BLaER1 treated with 17β-estradiol and CSF1 and Interleukin-3, amounts not matched to agents 10 nM and 100 nM (cell line): ENCODE data around the gene PPFIA4.
A peak's percentile ranks its signal among the peaks of the same experiment; 100 is the strongest.

Source experiments
- H3K27ac ChIP-seq, 11 experiments: shearing (Covaris generic); formaldehyde crosslinking; 2 replicates each; pipeline ENCODE4 v1.8.1; 2022
- H3K27me3 ChIP-seq, 11 experiments: shearing (Covaris generic); formaldehyde crosslinking; 2 replicates each; pipeline ENCODE4 v1.8.1; 2022
- H3K36me3 ChIP-seq, 11 experiments: shearing (Covaris generic); formaldehyde crosslinking; 2 replicates each; pipeline ENCODE4 v1.8.1; 2022
- H3K4me1 ChIP-seq, 10 experiments: shearing (Covaris generic); formaldehyde crosslinking; 2 replicates each; pipeline ENCODE4 v1.8.1; 2022
- H3K4me2 ChIP-seq, 11 experiments: shearing (Covaris generic); formaldehyde crosslinking; 2 replicates each; pipeline ENCODE4 v1.8.1; 2022
- H3K4me3 ChIP-seq, 10 experiments: shearing (Covaris generic); formaldehyde crosslinking; 2 replicates each; pipeline ENCODE4 v1.8.1; 2022
- H3K9ac ChIP-seq, 11 experiments: shearing (Covaris generic); formaldehyde crosslinking; 2 replicates each; pipeline ENCODE4 v1.8.1; 2022
- H3K9me3 ChIP-seq, 11 experiments: shearing (Covaris generic); formaldehyde crosslinking; replicated peaks in 1 of 11; 2 replicates each; pipeline ENCODE4 v1.8.1; 2022
- H4K20me1 ChIP-seq, 11 experiments: shearing (Covaris generic); formaldehyde crosslinking; 2 replicates each; pipeline ENCODE4 v1.8.1; 2022
- Cebpa-rat ChIP-seq, 11 experiments: shearing (Covaris generic); IDR thresholded peaks; 2 replicates each; pipeline ENCODE4 v1.8.1; 2022

PPFIA4 gene

DNA sequence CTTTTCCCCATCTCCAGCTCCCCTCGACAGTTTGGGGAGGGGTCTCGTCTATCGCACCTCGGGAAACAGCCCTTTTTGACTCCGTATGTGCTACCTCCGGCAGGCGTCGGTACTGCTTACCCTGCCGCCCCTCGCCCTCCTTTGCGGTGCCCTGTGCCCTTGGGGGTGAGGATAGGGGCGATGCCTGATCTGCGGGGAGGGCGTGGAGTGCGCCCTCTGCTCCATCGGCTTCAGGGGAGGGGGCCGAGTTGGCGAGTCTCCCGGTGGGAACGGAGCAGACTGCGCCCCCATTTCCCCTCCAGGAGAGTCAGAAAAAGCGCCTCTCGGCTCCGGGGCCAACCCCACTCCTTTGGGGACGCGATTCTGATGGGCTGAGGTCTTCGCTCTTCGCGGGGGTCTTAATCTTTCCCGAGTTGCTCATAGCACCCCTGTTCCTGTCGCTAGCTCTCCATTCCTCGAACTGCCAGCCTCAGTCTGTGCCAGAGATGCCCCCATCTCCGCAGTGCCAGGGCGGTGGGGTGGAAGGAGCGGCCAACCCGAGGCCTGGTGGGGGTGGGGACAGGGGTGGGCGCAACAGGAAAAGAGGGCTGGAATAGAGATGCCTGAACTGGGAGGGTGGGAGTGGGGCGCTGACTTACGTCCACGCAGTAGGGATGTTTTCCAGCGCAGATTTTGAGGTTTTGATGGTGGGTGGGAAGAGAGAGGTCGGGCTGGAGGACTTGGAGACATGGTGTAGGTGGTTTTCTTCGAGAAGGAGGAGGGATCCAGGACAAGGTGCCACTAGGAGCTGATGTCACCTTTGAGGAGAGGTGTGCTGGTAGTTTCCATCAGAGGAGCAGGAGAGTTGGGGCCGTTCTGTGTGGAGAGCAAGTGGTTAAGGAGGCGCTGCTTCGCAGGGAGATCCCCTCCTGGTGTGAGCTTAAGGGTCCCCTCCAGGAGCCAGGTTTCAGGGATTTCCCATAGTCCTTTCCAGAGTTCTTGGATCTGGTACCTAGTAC is 674 bp downstream of the PPFIA4 start:
- H3K9me3 ChIP-seq: 0 out of 22 replicates have a peak, but pooled peaks cover 0 to 6% (median 0%) of the 10 kb centered on the region in 11 experiments
- H3K9ac ChIP-seq: peak overlapping the region; percentile 71 to 88 (median 83)
- H3K4me1 ChIP-seq: peaks cover 22 to 59% (median 48%) of the 10 kb centered on the region in 10 experiments
- H3K4me2 ChIP-seq: peak overlapping the region; percentile 87 to 100 (median 100)
- peaks cover 0 to 7% (median 0%) of the 10 kb centered on the region in 11 experiments; a peak in 2 of 22 replicates for H3K27me3 ChIP-seq
- H4K20me1 ChIP-seq: peaks cover 0 to 10% (median 0%) of the 10 kb centered on the region in 11 experiments; a peak in 1 of 22 replicates
- TF ChIP-seq Cebpa-rat (IDR thresholded peaks at IDR 0.05): no peak
- peak overlapping the region in 10 of 11 experiments; percentile 54 to 82 (median 78); a peak in 19 of 22 replicates for H3K27ac ChIP-seq
- H3K4me3 ChIP-seq: peak overlapping the region; percentile 72 to 83 (median 78)
- peaks cover 26 to 49% (median 31%) of the 10 kb centered on the region in 11 experiments for H3K36me3 ChIP-seq

DNA sequence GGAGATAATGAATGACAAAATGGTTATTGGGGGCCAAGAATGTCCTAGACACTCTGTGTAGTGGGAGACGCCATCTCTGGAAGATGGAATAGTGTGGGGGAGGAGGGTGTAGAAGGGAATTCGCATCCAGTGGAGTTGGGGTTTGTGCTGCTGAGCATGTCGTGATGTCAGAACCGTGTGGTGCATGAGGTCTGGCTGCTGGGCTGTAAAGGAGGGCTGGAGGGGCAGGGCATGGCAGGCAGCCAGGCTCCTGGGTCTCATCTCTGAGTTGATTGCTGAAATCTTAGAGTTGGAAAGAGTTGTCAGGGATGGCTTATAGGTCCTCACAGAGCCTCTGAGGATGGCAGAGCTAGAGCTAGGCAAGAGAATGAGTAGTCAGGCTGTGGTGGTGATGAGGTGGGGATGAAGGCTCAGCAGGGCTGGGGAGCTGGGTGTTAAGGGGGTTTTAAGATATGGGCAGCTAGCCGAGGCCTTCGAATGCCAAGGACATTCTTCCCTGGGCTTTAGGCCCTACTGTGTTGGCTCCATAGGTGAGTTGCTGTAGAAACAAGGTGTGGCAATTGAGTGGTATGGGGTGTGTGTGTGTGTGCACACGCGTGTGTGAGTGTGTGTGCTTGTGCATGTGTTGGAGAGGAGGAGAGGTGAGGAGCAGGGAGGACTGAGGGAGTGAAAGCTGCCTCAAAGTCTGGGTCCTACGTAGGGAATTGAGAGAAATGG is 1.9 kb downstream of the PPFIA4 start:
- H3K27ac ChIP-seq: 0 out of 22 replicates have a peak overlapping the region, but pooled peaks of 1 of the 11 experiments have one; percentile 31
- H3K9ac ChIP-seq: peak overlapping the region in 4 of 11 experiments; percentile 43 to 87 (median 70); a peak in 6 of 22 replicates
- H3K36me3 ChIP-seq: peaks cover 18 to 41% (median 23%) of the 10 kb centered on the region in 11 experiments
- H3K4me3 ChIP-seq: peak overlapping the region in 2 of 10 experiments; percentile 6 to 76; a peak in 4 of 20 replicates
- H3K27me3 ChIP-seq: peaks cover 0 to 7% (median 0%) of the 10 kb centered on the region in 11 experiments; a peak in 2 of 22 replicates
- H4K20me1 ChIP-seq: peaks cover 0 to 12% (median 0%) of the 10 kb centered on the region in 11 experiments; a peak in 3 of 22 replicates
- H3K9me3 ChIP-seq: 0 out of 22 replicates have a peak, but pooled peaks cover 0 to 6% (median 0%) of the 10 kb centered on the region in 11 experiments
- H3K4me1 ChIP-seq: peaks cover 29 to 71% (median 60%) of the 10 kb centered on the region in 10 experiments
- peak overlapping the region; percentile 87 to 100 (median 100) for H3K4me2 ChIP-seq
- no peak for TF ChIP-seq Cebpa-rat (IDR thresholded peaks at IDR 0.05)

DNA sequence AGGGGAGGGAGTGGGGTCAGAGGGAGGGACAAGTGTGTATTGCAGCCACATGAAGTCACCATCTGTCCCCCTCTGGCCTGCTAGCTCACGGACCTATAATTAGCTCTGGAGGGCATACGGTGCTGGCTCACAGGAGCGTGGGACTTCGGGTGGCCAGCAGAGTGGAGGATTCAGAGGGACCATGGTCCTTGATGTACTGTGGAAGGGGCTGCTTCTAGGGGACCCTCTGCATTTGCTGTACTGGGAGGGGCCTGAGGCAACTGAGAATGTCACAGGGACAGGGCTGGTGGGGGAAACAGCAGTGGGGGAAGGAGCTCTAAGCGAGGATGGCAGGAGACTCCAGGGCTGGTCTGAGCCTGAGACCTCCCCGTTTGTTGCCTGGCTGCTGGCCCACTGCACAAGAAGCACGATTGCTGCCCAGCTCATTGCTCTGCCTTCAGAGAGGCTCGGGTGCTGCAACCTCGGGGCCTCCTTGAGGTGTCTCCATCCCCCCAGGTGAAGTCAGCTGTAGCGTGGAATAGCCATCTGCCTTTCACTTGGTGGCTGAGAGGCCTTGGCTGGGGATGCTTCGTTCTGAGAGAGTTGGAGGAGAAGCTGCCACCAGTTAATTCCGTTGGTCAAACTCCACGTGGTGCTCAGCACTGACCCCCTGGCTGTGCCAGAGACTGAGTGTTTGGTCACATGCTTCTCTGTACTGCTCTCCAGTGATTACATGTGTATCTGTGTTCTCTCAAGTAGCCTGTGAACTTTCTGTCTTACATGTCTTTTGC is 2.7 kb downstream of the PPFIA4 start:
- Histone ChIP-seq H4K20me1 (peaks cover 0 to 18% (median 0%) of the 10 kb centered on the region in 11 experiments; a peak in 3 of 22 replicates), H3K36me3 (peaks cover 11 to 34% (median 16%) of the 10 kb centered on the region in 11 experiments), H3K27ac (peak overlapping the region in 2 of 11 experiments; percentile 23 to 31; a peak in 2 of 22 replicates), H3K9ac (peak overlapping the region in 6 of 11 experiments; percentile 8 to 87 (median 50); a peak in 6 of 22 replicates), H3K4me3 (no peak overlapping the region), H3K4me2 (peak overlapping the region in 10 of 11 experiments; percentile 87 to 100 (median 100); a peak in 19 of 22 replicates), H3K9me3 (0 out of 22 replicates have a peak, but pooled peaks cover 0 to 6% (median 0%) of the 10 kb centered on the region in 11 experiments), H3K27me3 (peaks cover 0 to 7% (median 0%) of the 10 kb centered on the region in 11 experiments; a peak in 2 of 22 replicates), H3K4me1 (peaks cover 33 to 79% (median 68%) of the 10 kb centered on the region in 10 experiments)
- TF ChIP-seq Cebpa-rat (IDR thresholded peaks at IDR 0.05): no peak

DNA sequence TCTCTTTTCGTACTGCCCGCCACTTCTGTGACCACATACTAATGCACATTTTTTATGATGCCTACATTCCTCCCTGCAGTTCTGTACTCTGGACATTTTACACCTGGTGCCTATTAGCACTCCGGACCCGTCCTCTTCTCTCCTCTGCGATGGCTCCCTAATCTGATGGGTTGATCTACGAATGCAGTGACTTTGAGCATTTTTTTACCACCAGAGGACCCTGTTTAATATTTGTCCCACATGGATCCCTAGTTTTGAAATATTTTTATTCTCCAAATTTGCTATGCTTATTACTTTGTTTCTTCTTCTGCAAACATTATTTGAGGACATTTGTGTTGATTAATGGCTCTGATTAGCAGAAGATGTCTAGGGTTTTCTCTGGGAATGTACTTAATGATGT is 5.2 kb downstream of the PPFIA4 start:
- Histone ChIP-seq H3K9ac (no peak overlapping the region), H3K27me3 (peaks cover 0 to 7% (median 0%) of the 10 kb centered on the region in 11 experiments; a peak in 2 of 22 replicates), H3K36me3 (peaks cover 0 to 14% (median 0%) of the 10 kb centered on the region in 11 experiments; a peak in 4 of 22 replicates), H3K4me3 (no peak overlapping the region), H4K20me1 (peaks cover 0 to 43% (median 0%) of the 10 kb centered on the region in 11 experiments; a peak in 5 of 22 replicates), H3K9me3 (no peaks in the 10 kb centered on the region), H3K27ac (no peak overlapping the region), H3K4me2 (peak overlapping the region in 5 of 11 experiments; percentile 6 to 100 (median 95); a peak in 6 of 22 replicates), H3K4me1 (peaks cover 52 to 100% (median 92%) of the 10 kb centered on the region in 10 experiments)
- no peak for TF ChIP-seq Cebpa-rat (IDR thresholded peaks at IDR 0.05)

DNA sequence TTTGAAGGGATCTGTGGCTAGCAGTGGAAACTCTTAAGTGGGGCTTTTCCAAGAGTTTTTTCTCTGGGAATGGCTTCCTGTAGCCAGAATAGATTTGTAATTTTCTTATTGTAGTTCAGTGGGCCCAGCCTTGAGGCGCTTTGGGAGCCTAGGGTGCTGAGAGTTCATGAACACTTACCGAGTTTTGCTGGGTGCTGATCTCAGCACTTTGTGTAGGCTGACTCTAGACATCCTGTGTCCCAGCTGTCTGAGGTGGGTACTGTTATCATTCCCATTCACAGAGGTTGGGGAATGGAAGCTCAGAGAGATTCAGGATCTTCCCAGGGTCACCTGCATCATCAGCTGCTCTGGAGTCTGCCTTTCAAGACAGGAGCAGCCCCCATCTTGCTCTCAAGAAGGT is 7.0 kb downstream of the PPFIA4 start:
- Histone ChIP-seq H3K36me3 (peaks cover 0 to 14% (median 0%) of the 10 kb centered on the region in 11 experiments; a peak in 4 of 22 replicates), H3K9me3 (no peaks in the 10 kb centered on the region), H3K27me3 (no peaks in the 10 kb centered on the region), H3K4me3 (no peak overlapping the region), H3K27ac (peak overlapping the region in 7 of 11 experiments; percentile 0 to 89 (median 52); a peak in 12 of 22 replicates), H4K20me1 (peaks cover 0 to 61% (median 0%) of the 10 kb centered on the region in 11 experiments; a peak in 6 of 22 replicates), H3K4me2 (peak overlapping the region; percentile 31 to 100 (median 87); a peak in 21 of 22 replicates), H3K9ac (peak overlapping the region in 4 of 11 experiments; percentile 15 to 42 (median 36); a peak in 8 of 22 replicates), H3K4me1 (peaks cover 59 to 100% (median 95%) of the 10 kb centered on the region in 10 experiments)
- no peak for TF ChIP-seq Cebpa-rat (IDR thresholded peaks at IDR 0.05)

DNA sequence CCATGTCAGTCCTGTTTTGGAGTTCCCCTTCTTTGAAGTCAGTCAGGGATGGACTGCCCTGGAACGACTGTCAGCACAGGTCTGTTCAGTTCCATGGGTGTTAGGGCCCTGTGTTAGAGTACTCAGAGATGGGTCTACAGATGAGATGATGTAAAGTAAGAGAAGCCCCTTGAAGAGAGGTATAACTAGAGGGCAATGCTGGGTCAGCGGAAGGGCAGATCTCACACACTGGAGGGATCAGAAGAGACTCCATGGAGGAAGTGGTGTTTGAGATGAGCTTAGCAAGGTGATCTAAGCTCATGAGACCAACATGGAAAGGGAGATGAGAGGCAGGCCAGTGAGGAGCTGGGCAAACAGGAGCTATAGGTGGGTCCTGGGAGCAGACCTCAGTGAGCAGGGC is 7.6 kb downstream of the PPFIA4 start:
- Histone ChIP-seq H3K9ac (peak overlapping the region in 1 of 11 experiments; percentile 22; a peak in 1 of 22 replicates), H3K4me2 (peak overlapping the region; percentile 31 to 100 (median 87); a peak in 20 of 22 replicates)

More for the DNA sequence above, 7.6 kb downstream of the PPFIA4 start:
- peaks cover 0 to 14% (median 0%) of the 10 kb centered on the region in 11 experiments; a peak in 4 of 22 replicates for H3K36me3 ChIP-seq
- H3K27me3 ChIP-seq: no peaks in the 10 kb centered on the region
- peaks cover 59 to 100% (median 95%) of the 10 kb centered on the region in 10 experiments for H3K4me1 ChIP-seq
- H3K4me3 ChIP-seq: no peak overlapping the region
- no peak for TF ChIP-seq Cebpa-rat (IDR thresholded peaks at IDR 0.05)
- peaks cover 0 to 68% (median 0%) of the 10 kb centered on the region in 11 experiments; a peak in 8 of 22 replicates for H4K20me1 ChIP-seq
- no peaks in the 10 kb centered on the region for H3K9me3 ChIP-seq
- peak overlapping the region in 5 of 11 experiments; percentile 2 to 89 (median 52); a peak in 8 of 22 replicates for H3K27ac ChIP-seq
